Measurements from ENCODE around the gene IL17REL. TPM values are rescaled to one million over a fixed set of nuclear protein-coding genes. Genes with fewer than 3 reads are reported as not detected.
"Not testable (repeated sequence)": the region's sequence is repeated elsewhere in the genome, so short reads cannot be mapped to it uniquely, and the experiment has no call there.

The IL17REL gene
- total RNA-seq, 1 donor from 2014 or later = not detected

- no peak for DNase-seq (ENCODE audit: extremely low read depth, low read depth, low spot score)
Measured at GRCh38 chr22:49993649-49994360, 18.8 kb downstream of the IL17REL start.

DNA sequence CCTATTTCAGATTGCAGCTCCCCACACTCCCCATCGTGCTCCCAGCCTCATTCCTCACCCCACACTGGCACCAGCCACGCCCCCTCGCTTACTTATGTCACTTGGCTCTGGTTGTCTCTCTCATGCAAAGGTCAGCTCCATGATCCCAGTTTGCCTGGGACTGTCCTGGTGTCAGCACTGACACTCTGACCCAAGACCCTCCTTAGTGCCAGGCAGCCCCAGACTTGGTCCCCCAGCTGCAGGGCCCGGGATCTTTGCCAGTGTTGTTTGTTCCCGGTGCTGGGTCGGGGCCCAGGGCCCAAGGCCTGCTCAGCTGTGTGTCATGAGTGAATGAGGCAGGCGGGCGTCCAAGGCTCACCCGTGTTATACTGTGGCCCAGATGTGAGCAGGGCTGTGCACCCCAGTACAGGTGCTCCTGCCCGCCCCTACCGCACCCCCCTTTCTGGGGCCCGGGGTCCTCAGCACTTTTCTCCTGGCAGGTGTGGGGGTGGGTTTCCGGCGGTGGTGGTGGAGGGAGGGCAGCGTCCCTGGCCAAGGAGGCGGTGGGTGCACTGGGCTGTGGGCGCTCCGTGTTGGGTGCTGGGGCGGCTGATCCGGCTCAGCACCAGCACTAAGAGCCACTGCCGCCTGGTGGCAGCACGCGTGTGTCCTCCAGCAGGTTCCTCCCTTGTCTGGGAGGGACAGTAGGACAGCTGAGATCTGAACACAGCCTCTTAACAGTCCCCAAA, 19.5 kb downstream of the IL17REL start:
- DNase-seq (ENCODE audit: extremely low read depth, low read depth, low spot score) = no peak

- no peak for DNase-seq (ENCODE audit: extremely low read depth, low read depth, low spot score)
Measured at GRCh38 chr22:49991907-49992533, 20.5 kb downstream of the IL17REL start.

- DNase-seq (ENCODE audit: extremely low read depth, low read depth, low spot score) = no peak
Measured at GRCh38 chr22:49991167-49991566, 21.4 kb downstream of the IL17REL start.

DNA sequence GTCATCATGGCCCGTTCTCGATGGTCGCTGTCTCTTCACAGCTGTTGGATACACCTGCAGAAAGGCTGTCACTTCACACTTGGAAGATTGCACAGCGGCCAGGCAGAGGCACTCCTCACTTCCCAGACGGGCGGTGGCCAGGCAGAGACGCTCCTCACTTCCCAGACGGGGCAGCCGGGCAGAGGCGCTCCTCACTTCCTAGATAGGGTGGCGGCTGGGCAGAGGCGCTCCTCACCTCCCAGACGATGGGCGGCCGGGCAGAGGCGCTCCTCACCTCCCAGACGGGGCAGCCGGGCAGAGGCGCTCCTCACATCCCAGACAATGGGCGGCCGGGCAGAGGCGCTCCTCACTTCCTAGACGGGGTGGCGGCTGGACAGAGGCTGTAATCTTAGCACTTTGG, 22.7 kb downstream of the IL17REL start:
- DNase-seq (ENCODE audit: extremely low read depth, low read depth, low spot score) = not testable (repeated sequence)

GRCh38 chr22:49986325-49986724, 26.2 kb downstream of the IL17REL start:
- DNase-seq (ENCODE audit: extremely low read depth, low read depth, low spot score) = no peak

DNA sequence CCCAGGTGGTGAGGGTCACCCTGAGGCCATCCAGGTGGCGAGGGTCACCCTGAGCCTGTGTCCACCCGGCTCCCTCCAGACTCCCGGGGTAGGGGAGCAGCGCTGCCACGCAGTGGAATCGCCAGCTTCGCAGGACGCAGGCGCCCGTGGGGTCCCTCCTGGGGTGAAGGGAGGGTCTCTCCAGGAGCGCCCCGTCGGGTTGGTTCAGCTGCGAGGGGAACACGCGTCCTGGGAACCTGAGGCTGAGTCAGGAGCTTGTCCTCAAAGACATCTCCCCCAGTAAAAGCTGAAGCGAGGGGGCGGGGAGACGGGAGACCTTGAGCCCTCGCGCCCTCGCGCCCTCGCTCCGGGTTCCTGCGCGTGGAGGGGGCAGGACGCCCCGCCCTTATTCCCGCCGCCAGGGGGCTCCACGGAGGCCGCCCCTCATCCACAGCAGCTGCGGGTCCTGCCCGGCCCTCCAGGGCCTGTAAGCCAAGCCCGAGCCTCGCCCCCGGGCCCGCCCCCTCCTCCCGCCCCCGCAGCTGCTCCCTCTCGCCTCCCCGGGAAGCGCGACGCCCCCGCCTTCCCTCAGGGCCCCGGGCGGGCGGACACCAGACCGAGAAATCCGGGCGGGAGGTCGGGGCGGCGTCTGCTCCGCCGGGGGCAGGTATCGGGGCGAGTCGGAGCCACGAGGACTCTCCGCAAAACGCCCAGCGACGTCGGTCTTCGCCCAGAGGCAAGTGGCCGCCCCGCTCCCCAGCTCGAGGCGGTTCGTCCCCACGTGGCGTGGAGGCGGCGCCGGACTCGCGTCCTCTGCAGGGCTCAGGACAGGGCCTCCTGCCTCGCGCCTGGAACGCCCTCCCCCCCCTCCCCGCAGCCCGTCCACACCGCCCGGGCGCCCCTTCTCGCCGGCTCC, 29.2 kb downstream of the IL17REL start:
- no peak for DNase-seq (ENCODE audit: extremely low read depth, low read depth, low spot score)

DNA sequence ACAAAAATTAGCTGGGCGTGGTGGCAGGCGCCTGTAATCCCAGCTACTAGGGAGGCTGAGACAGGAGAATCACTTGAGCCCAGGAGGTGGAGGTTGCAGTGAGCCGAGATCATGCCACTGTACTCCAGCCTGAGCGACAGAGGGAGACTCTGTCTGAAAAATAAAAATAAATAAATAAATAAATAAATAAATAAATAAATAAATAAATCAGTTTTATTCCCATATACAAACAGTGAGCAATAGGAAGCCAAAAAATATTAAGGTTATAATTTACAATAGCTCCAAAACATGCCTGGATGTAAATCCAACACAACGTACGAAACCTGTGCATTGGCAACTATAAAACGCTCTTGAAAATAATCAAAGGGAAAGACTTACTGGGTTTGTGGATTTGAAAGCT, 30.8 kb downstream of the IL17REL start:
- DNase-seq (ENCODE audit: extremely low read depth, low read depth, low spot score) = not testable (repeated sequence)

DNA sequence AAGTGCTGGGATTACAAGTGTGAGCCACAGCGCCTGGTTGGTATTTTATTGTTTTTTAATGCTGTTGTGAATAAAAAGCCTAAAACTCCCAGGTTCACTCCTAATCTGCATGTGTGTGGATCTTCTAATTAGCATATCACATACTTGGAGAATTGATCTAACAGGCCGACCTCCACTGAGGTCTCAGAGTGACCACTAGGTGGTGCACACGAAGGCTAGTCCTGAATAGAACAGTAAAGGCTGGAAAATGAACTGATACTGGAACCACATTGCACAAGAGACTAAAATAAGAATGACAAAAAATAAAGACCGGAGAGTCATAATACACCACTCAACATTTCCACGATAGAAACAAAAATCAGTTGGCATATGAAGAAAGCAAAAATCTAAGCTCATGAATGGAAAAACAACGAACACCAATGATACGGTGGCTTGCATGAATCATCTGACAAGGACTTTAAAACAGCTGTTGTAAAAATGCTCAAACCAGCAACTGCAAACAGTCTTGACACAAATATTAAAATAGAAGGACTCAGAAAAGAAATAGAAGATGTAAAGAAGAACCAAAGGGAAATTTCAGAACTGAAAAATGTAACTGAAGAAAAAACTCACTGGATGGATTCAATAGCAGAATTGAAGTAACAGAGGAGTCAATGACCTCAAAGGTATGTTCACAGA, 32.8 kb downstream of the IL17REL start:
- DNase-seq (ENCODE audit: extremely low read depth, low read depth, low spot score) = no peak

GRCh38 chr22:49977578-49977977, 35.0 kb downstream of the IL17REL start:
- DNase-seq (ENCODE audit: extremely low read depth, low read depth, low spot score) = no peak

GRCh38 chr22:49976439-49977175, 36.0 kb downstream of the IL17REL start:
- DNase-seq (ENCODE audit: extremely low read depth, low read depth, low spot score) = no peak

DNA sequence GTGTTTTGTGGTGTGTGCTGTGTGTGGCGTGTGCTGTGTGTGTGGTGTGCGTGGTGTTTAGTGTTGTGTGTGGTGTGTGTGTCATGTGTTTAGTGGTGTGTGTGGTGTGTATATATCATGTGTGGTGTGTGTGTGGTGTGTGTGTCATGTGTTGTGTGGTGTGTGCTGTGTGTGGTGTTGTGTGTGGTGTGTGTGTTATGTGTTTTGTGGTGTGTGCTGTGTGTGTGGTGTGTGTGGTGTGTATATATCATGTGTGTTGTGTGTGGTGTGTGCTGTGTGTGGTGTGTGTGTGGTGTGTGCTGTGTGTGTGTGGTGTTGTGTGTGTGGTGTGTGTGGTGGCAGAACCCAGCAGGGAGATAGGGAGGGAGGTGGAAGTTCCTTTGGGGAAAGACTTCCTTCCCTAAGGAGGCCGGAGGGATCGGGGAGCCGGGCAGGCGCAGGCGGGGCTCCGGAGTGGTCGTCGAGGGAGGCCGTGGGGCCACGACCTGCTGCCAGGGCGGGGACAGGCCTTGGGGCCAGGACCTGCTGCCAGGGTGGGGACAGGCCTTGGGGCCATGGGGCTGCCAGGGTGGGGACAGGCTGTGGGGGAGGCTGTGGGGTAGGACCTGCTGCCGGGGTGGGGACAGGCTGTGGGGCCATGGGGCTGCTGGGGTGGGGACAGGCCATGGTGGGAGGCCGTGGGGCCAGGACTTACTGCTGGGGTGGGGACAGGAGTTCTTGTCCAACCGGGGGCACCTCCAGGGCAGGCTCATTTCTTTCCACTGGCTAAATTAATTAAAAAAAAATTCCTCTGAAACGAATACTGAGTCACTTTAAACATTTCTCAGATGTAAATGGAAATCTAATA, 36.8 kb downstream of the IL17REL start:
- DNase-seq (ENCODE audit: extremely low read depth, low read depth, low spot score) = no peak

DNA sequence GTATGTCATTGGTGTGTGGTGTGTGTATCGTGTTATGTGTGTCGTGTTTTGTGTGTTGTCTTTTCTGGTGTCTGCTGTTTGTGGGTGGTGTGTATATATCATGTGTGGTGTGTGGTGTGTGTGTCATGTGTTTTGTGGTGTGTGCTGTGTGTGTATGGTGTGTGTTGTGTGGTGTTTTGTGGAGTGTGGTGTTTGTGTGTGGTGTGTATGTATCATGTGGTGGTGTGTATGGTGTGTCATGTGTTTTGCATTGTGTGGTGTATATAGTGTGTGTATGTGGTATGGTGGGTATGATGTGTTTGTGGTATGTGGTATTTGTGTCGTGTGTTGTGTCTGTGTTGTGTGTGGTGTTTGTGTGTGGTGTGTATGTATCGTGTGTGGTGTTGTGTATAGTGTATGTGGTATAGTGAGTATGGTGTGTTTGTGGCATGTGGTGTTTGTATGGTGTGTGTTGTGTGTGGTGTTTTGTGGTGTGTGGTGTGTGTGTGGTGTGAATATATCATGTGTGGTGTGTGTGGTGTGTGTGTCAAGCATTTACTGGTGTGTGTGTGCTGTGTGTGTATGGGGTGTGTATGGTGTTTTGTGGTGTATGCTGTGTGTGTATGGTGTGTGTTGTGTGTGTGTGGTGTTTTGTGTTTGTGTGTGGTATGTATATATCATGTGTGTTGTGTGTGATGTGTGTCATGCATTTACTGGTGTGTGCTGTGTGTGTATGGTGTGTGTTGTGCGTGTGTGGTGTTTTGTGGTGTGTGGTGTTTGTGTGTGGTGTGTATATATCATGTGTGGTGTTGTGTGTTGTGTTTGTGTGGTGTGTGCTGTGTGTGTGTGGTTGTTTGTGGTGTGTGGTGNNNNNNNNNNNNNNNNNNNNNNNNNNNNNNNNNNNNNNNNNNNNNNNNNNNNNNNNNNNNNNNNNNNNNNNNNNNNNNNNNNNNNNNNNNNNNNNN, 39.3 kb downstream of the IL17REL start:
- DNase-seq (ENCODE audit: extremely low read depth, low read depth, low spot score) = no peak

DNA sequence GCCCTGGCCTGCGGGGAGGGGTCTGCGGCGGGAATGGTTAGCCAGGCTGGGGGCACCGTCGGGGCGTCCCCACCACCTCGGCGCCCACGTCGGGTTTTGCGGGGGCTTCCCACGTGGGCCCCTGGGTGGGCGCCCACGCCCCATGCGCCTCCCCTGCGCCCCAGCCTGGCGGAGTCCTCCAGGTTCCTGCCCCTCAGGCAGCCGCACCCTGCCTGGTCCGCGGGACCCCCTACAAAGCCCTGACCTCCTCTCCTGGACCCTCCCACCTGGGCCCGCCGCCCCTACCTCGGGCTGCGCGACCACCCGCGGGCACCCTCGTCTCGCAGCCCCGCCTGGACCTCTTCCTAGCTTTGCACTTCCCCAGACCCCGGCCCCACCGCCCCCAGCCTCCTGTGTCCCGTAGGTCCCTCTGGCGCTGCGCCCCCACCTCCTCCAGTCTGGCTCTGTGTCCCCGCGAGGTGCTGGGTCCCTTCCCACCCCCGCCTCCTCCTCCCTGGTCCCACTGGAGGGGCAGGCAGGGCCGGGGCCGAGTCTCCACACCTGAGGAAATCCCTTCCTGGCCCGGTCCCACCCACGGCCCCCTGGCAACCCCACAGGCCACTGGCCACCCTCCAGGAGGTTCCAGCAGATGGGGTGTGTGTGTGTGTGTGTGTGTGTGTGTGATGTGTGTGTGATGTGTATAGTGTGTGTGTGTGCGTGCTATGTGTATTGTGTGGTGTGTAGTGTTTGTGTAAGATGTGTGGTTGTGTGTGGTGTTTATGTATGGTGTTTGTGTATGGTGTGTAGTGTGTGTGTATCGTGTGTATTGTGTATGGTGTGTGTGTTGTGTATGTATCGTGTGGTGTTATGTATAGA, 40.2 kb downstream of the IL17REL start:
- DNase-seq (ENCODE audit: extremely low read depth, low read depth, low spot score) = no peak

DNA sequence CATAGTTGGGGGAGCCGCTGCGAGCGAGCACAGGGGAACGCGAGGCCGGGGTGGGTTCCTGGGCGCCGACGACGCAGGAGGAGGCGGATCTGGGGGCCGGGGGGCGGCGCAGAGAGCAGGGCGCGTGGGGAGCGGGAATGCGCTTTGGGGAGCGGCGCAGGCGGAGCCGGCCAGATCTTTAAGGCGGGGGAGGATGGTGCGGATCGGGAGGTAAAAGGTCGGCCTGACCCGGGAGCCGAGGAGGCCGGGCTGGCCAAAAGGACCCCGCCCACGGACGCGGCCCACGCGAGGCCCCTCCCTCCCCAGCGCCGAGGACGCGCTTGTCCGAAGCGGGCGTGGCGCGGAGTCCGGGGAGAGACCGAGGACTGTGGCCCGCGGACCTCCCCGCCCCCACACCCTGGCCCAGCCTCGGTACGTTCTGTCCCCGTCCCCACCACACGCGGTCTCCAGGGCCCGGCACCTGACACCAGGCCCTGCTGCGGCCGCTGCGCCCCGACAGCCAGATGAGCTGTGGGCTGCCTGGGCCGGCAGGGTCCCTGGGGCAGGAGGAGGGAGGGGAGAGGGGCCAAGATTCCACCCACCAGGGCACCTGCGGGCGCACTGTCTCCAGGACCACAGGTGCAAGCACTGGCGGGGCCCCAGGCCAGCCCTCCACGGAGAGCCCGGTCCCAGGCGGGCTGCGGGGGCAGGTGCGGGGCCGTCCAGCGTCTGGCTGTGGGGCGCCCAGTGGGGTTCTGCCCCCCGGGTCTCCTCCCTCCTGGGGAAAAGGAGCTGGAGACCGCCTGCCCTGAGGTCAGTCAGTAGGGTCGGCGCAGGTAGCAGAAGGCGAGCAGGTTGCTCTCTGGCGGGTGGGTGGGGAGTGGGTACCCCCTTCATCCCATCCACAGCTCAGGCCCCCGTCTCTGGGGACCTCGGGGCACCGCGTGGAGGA, 41.1 kb downstream of the IL17REL start:
- no peak for DNase-seq (ENCODE audit: extremely low read depth, low read depth, low spot score)

All from glomerular endothelial cell (primary cell).